SIG-M5 treated with dmso at 0.1 percent for 504 hours (cell line): Measurements from ENCODE around the gene ZPLD1.

Source experiments
- DNase-seq: peaks from one replicate; lab custom pipeline; 2025; ENCODE audit not compliant: unreplicated experiment; lab: John Stamatoyannopoulos, UW

ZPLD1 gene

GRCh38 chr3:102434715-102435114 is at the start of gene ZPLD1:
Gene ZPLD1 (plus strand): TSS chr3:102435015. CDS start chr3:102438488, 3,473 bp downstream.
- no peak for DNase-seq

DNA sequence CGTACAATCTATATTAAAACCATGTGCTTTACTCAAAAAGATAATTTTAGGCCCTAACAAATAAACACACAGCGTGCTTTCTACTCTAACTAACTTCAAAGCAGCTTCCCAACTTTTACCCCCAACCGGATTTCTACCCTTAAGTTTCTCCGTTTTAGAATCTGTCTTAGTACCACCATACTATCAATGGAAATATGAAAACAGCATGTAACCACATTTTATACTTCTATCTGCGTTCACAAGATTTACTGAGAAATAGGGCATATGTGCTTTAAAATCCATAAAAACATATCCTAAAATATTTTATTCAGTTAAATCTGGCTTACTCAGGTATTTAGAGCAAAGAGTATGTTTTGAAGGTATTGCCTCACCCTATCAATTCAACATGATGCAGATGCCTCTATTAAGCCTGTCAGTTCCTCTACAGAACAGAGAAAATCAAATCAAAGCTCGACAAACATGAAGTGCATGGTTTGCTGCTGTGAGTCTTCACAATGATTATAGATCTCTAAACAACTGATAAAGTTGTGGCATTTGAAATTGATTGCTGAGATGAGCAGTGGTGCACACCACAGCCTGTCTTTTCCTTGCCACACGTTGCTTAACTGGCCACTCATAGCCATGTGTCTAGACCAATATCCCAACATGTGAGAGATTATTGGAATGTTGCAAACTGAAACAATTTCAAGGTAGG is 44.5 kb upstream of the ZPLD1 start:
- no peak for DNase-seq

GRCh38 chr3:102390916-102391315 is 43.9 kb upstream of the ZPLD1 start:
- DNase-seq = no peak

DNA sequence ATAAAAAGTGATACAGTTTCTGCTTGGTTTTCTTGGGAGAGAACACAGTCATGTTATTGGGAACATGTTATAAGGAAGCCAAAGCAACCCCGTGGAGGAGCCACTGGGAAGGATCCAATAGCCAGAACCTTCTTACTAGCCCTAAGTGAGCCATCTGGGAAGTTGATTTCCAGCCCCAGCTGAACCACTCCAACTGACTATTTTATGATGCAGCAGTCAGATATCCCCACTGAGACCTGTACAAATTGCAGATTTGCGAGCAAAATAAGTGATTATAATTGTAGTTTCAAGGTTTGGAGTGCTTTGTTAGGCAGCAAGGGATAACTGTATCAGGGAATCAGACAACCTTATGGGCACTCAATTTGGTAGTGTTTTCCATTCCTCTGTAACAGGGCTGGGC is 43.3 kb upstream of the ZPLD1 start:
- no peak for DNase-seq

GRCh38 chr3:102394517-102394916 is 40.3 kb upstream of the ZPLD1 start:
- no peak for DNase-seq

DNA sequence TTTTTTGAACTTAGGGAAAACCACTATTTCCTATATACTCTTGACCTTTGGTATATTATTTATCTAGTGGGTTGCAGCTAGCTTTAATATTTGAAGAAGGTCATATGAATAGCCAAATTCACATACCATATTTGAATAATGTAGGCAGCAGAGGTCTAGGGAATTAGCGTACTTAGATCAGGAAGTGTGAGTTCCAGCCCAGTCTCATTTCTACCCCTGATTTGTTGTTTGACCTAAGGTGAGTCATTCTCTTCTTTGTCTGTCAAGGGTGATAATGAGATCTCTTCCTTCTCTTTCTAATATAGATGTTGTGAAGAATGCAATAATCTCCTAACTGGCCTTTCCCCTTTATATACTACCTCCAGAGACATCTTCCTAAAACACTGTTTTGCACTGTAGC is 36.6 kb upstream of the ZPLD1 start:
- no peak for DNase-seq

DNA sequence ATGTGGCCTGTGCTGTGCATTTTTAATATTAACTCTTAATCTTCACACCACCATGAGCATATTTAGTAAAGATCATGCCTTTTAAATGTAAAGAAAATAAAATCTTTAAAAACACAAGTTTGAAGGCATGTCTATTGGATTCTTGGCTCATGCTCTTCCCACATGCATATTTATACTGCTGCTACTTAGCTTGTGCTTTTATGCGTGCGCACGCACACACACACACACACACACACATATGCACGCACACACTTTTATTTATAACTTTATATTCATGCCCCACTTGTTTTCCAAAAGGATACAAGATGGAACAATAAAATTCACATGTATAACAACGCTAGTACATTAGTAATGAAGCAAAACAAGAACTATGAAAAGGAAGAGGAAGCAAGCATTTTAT is 36.1 kb upstream of the ZPLD1 start:
- no peak for DNase-seq

DNA sequence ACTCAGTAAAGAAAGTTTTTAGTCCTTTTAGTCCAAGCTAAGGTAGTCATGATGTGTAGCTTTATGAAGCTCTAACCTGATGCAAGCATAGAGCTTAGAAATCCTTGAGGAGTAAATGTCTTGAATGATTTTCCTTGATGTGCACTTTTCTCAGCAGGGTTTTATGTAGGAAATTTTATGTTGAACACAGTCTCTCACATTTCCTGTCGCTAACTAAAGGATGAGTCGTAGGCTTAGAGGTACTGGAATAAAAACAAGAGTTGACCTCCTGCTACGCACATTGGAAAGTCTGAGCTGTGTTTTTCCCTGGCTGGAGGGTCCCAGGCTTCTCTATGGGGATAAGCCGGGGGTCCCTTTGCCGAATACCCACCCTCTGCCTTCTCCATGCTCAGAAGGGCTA is 34.7 kb upstream of the ZPLD1 start:
- DNase-seq = no peak

- no peak for DNase-seq
Measured at GRCh38 chr3:102400766-102401165, 34.0 kb upstream of the ZPLD1 start.

GRCh38 chr3:102410616-102411015 is 24.2 kb upstream of the ZPLD1 start:
- no peak for DNase-seq

- no peak for DNase-seq
Measured at GRCh38 chr3:102415553-102415952, 19.3 kb upstream of the ZPLD1 start.

- DNase-seq = no peak
Measured at GRCh38 chr3:102419786-102420185, 15.0 kb upstream of the ZPLD1 start.

DNA sequence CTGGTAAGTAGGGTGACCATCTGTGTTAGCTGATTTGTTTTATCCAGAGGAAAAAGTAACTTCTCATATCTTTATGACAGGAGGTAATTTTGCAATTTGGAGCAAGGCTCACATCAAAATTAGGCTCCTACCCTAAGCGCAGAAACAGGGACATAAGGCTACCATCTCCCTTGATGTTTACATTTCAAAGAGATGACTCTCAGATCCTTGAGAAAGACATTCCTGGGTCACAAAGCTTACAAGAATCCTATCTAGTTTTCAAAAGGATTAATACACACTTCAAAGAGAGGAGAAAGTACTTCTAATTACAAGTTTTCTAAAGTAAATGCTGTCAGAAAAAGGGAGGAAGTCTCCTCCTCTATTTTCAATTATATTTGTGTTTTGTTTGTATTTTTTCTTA is 7.0 kb downstream of the ZPLD1 start:
- DNase-seq = no peak

DNA sequence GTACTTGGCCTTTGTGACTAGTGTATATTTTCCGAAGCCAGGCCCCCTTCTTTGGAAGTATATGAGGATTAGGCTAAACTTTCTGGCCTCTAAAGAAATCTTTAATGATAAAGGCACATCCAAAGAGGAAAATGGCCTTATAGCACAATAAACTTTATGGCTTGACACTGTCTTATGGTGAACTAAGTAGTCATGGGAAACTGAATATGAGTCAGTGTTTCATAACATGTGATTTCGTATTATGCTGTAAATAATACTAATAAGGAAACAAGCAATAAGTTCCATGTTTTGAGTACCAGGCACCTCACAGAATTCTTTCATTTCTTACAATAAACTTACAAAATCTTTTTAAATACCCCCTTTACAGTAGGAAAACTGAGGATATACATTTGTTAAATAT is 8.2 kb downstream of the ZPLD1 start:
- no peak for DNase-seq

DNA sequence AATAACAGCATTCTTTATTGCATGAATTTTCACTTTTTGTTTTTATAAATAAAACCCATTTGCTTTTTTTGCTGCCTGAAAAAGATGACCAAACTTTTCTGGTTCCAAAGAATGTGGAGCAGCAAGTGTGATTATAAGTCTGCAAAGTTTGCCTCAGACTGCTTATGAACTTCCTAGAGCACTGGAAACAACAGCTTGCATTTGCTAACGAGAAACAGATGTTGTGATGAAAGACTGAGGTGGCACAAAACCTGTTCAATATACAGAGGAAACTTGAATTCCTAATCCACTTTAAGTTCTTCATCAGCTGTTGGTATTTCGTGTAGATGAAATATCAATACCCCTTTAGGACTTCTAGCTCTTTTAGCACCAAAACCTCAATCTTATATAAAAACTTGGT is 9.3 kb downstream of the ZPLD1 start:
- no peak for DNase-seq

- DNase-seq = no peak
Measured at GRCh38 chr3:102447272-102447671, 12.5 kb downstream of the ZPLD1 start.

DNA sequence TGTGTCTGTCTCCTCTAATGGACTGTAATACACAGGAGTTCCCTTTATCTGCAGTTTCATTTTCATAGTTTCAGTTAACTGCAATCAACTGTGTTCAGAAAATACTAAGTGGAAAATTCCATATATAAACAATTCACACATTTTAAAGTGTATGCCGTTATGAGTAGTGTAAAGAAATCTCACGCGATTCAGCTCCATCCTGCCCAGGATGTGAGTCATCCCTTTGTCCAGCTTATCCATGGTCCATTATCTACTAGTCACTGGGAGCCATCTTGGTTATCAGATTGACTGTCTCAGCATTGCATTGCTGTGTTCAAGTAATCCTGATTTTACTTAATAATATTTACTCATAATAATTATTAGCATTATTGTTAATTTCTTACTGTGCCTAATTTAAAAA is 14.5 kb downstream of the ZPLD1 start:
- DNase-seq = no peak

DNA sequence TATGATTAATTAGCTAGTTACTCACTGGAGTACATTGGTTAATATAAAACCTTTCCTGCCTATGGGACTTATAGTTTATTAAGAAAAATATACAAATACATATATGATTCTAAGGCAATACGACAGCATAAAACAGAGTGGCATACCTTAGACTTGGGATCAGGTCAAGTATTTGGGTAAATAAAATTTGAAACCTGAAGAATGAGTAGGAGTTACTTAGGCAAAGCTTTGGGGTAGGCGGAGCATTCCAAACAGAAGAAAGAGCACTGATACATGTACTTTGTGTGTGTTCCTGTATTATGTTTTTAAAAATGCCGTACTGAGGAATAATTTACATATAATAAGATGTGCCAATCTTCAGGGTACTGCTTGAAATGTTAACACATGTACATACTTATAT is 15.1 kb downstream of the ZPLD1 start:
- no peak for DNase-seq

GRCh38 chr3:102450976-102451375 is 16.2 kb downstream of the ZPLD1 start:
- no peak for DNase-seq

- no peak for DNase-seq
Measured at GRCh38 chr3:102451543-102451942, 16.7 kb downstream of the ZPLD1 start.

GRCh38 chr3:102454181-102454580 is 19.4 kb downstream of the ZPLD1 start:
- DNase-seq = no peak

GRCh38 chr3:102457644-102458043 is 22.8 kb downstream of the ZPLD1 start:
- DNase-seq = no peak

DNA sequence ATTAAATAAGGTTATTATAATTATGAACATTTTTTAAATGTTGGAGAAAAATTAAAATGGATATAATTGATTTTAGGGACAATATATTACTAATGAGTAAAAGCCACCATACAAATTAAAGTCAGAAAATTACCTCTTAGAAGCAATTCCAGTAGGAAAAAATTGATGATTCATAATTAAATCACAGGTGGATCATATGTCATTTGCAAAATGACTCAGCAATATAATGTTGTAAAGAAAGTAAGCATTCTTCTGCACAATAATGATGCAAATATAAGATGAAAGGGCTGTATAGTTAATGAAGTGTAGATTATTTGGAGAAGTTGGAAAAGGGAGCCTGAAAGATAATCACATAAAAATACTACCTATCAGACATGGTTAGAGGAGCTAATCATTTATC is 25.8 kb downstream of the ZPLD1 start:
- DNase-seq = no peak
